Panc1 (cell line): ENCODE data around the gene ANKRD17. TPM values are rescaled to one million over a fixed set of nuclear protein-coding genes. Genes with fewer than 3 reads are reported as not detected.

Experiments used
- ATAC-seq: fragments of 200-7000 bp; cut with Tn5 transposase; 2 replicates; pipeline ENCODE4 v1.9.1; 2020; ENCODE audit warnings: mild to moderate bottlenecking, moderate library complexity
- BruUV-seq: library from RNA; stranded (reverse); fragments of 400-500 nt; replicated peaks from 2 replicates; lab custom pipeline; 2021; lab: Mats Ljungman, UMichigan
- CTCF ChIA-PET: fragments of 300-600 bp; sonication (Branson Sonifier 250); formaldehyde crosslinking; loops from one replicate; lab custom pipeline; 2022; ENCODE audit warnings: antibody characterized with exemption; lab: Charles Lee
- POLR2A ChIA-PET: fragments of 300-600 bp; sonication (Branson Sonifier 250); formaldehyde crosslinking; loops from one replicate; lab custom pipeline; 2022; ENCODE audit warnings: antibody characterized with exemption; lab: Charles Lee
- DNase-seq: peaks from one replicate; pipeline ENCODE4 v3.0.0-alpha.2; 2010; ENCODE audit warnings: low read depth, low spot score
- H3K27ac ChIP-seq: 2 replicates; pipeline ENCODE4 v1.5.1; 2011; ENCODE audit warnings: mild to moderate bottlenecking, low read length, inconsistent platforms
- H3K27me3 ChIP-seq: fragments of 200-500 bp; sonication (Bioruptor generic); 2 replicates; pipeline ENCODE4 v1.6.0; 2014; ENCODE audit warnings: low read length, inconsistent platforms; ENCODE audit not compliant: control insufficient read depth, insufficient read depth
- H3K36me3 ChIP-seq: fragments of 200-500 bp; sonication (Bioruptor generic); 2 replicates; pipeline ENCODE4 v1.5.1; 2014; ENCODE audit warnings: inconsistent platforms, mild to moderate bottlenecking, low read length, moderate library complexity; ENCODE audit not compliant: control insufficient read depth, insufficient read depth
- H3K4me1 ChIP-seq: 2 replicates; pipeline ENCODE4 v1.5.1; 2011; ENCODE audit warnings: inconsistent platforms, mild to moderate bottlenecking, low read length, moderate library complexity; ENCODE audit not compliant: control insufficient read depth, insufficient read depth
- H3K4me3 ChIP-seq, 2 experiments: 2 replicates each; pipeline ENCODE4 v1.5.1; 2011 to 2012; ENCODE audit warnings: low read depth in 2 of 2, low read length in 2 of 2, mild to moderate bottlenecking in 2 of 2, inconsistent platforms in 1 of 2, moderate library complexity in 1 of 2
- H3K9me3 ChIP-seq: fragments of 200-500 bp; sonication (Bioruptor generic); 2 replicates; pipeline ENCODE4 v1.5.1; 2014; ENCODE audit warnings: low read depth, mild to moderate bottlenecking, inconsistent platforms, low read length, moderate library complexity; ENCODE audit not compliant: control insufficient read depth, insufficient read depth
- POLR2AphosphoS5 ChIP-seq: IDR thresholded peaks from 2 replicates; pipeline ENCODE4 v1.6.1; 2012; ENCODE audit warnings: mild to moderate bottlenecking, low read depth, low read length, moderate library complexity
- SIN3A ChIP-seq: IDR thresholded peaks from 2 replicates; pipeline ENCODE4 v1.6.1; 2012; ENCODE audit warnings: low read depth, mild to moderate bottlenecking, low read length, moderate library complexity, borderline replicate concordance; ENCODE audit not compliant: insufficient read depth
- TCF7L2 ChIP-seq: IDR thresholded peaks from 2 replicates; pipeline ENCODE4 v1.6.1; 2011; ENCODE audit warnings: mild to moderate bottlenecking, low read depth, low read length, inconsistent platforms
- in situ Hi-C: cut with HindIII; loops from 2 replicates; pipeline ENCODE4 v1.10.0; 2016; ENCODE audit warnings: low sequenced_read_pairs, low pct_unique_long_range_greater_than_20kb
- intact Hi-C: fragments of 100-400 bp; cut with micrococcal nuclease; formaldehyde crosslinking; loops from one replicate; pipeline ENCODE4 v1.10.0; 2022; ENCODE audit not compliant: unreplicated experiment
- total RNA-seq: library from RNA; stranded (reverse); gene quantifications from one replicate; pipeline ENCODE4 v1.2.1, GENCODE V29; 2021; ENCODE audit not compliant: unreplicated experiment
- TF ChIP-seq, protein P1 (sequence below), 2 experiments: IDR thresholded peaks; 2 replicates each; pipeline ENCODE4 v1.6.1; 2011 to 2012; ENCODE audit warnings: low read depth in 2 of 2, control low read depth in 1 of 2, low read length in 1 of 2, mild to moderate bottlenecking in 1 of 2, moderate library complexity in 1 of 2; ENCODE audit not compliant: insufficient read depth in 1 of 2
- TF ChIP-seq, protein P2 (sequence below): fragments of 450-650 bp; IDR thresholded peaks from 2 replicates; pipeline ENCODE4 v1.5.1; 2017; ENCODE audit warnings: mild to moderate bottlenecking

ANKRD17 gene
- total RNA-seq, 1 experiment from 2014 or later: 38.5 TPM

GRCh38 chr4:73067971-73068394 is 190.6 kb downstream of the ANKRD17 start:
- POLR2A ChIA-PET: no interaction called here
- no peaks in the 10 kb centered on the region for H3K27me3 ChIP-seq
- intact Hi-C loops (no loop called here), in situ Hi-C loops (no loop called here)
- ATAC-seq (no peak), DNase-seq (no peak)
- CTCF ChIA-PET: no interaction called here
- no peaks in the 10 kb centered on the region; the same call in 1 of the 2 replicates for H3K36me3 ChIP-seq
- peak overlapping the region; percentile 70 to 77; a peak in 3 of 4 replicates for H3K4me3 ChIP-seq
- peaks cover 3% of the 10 kb centered on the region; the same call in 1 of the 2 replicates for H3K4me1 ChIP-seq
- H3K9me3 ChIP-seq: no peaks in the 10 kb centered on the region
- BruUV-seq: no TSS peak
- H3K27ac ChIP-seq: peak overlapping the region; percentile 93
- TF ChIP-seq, protein P1, sequence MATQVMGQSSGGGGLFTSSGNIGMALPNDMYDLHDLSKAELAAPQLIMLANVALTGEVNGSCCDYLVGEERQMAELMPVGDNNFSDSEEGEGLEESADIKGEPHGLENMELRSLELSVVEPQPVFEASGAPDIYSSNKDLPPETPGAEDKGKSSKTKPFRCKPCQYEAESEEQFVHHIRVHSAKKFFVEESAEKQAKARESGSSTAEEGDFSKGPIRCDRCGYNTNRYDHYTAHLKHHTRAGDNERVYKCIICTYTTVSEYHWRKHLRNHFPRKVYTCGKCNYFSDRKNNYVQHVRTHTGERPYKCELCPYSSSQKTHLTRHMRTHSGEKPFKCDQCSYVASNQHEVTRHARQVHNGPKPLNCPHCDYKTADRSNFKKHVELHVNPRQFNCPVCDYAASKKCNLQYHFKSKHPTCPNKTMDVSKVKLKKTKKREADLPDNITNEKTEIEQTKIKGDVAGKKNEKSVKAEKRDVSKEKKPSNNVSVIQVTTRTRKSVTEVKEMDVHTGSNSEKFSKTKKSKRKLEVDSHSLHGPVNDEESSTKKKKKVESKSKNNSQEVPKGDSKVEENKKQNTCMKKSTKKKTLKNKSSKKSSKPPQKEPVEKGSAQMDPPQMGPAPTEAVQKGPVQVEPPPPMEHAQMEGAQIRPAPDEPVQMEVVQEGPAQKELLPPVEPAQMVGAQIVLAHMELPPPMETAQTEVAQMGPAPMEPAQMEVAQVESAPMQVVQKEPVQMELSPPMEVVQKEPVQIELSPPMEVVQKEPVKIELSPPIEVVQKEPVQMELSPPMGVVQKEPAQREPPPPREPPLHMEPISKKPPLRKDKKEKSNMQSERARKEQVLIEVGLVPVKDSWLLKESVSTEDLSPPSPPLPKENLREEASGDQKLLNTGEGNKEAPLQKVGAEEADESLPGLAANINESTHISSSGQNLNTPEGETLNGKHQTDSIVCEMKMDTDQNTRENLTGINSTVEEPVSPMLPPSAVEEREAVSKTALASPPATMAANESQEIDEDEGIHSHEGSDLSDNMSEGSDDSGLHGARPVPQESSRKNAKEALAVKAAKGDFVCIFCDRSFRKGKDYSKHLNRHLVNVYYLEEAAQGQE (IDR thresholded peaks at IDR 0.05; ENCODE audit: insufficient read depth in 1 of 2, low read depth in 2 of 2, low read length in 1 of 2): no peak
- no peak for TF ChIP-seq TCF7L2
- no peak for TF ChIP-seq POLR2AphosphoS5
- TF ChIP-seq, protein P2, sequence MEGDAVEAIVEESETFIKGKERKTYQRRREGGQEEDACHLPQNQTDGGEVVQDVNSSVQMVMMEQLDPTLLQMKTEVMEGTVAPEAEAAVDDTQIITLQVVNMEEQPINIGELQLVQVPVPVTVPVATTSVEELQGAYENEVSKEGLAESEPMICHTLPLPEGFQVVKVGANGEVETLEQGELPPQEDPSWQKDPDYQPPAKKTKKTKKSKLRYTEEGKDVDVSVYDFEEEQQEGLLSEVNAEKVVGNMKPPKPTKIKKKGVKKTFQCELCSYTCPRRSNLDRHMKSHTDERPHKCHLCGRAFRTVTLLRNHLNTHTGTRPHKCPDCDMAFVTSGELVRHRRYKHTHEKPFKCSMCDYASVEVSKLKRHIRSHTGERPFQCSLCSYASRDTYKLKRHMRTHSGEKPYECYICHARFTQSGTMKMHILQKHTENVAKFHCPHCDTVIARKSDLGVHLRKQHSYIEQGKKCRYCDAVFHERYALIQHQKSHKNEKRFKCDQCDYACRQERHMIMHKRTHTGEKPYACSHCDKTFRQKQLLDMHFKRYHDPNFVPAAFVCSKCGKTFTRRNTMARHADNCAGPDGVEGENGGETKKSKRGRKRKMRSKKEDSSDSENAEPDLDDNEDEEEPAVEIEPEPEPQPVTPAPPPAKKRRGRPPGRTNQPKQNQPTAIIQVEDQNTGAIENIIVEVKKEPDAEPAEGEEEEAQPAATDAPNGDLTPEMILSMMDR: no peak
- no peak for TF ChIP-seq SIN3A

DNA sequence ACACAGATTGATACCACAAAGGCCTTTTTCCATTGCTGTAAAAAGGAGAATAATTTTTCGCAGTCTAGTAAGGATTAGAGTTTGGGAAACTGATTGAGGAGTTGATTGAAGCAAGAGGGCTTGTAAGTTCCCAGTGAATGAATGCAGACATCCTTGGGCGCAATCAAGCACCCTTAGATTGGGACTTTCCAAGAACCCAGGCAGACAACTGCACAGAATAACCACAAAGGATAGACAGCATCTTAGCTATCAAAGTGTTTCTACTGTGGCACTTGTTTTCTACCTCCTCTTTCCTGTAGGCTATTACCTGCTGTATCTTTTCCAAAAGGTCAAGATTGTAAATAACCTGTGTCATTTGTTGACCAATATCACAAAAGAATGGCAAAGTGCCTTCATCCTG is 191.7 kb downstream of the ANKRD17 start:
- POLR2A ChIA-PET: no interaction called here
- Histone ChIP-seq H3K36me3 (no peaks in the 10 kb centered on the region; the same call in 1 of the 2 replicates), H3K27me3 (no peaks in the 10 kb centered on the region), H3K4me1 (peaks cover 3% of the 10 kb centered on the region; the same call in 1 of the 2 replicates), H3K9me3 (no peaks in the 10 kb centered on the region), H3K27ac (no peak overlapping the region), H3K4me3 (no peak overlapping the region)
- DNase-seq (no peak), ATAC-seq (no peak)
- in situ Hi-C loops (no loop called here), intact Hi-C loops (no loop called here)
- CTCF ChIA-PET: no interaction called here
- BruUV-seq: no TSS peak
- TF ChIP-seq TCF7L2: no peak
- TF ChIP-seq, protein P2: no peak
- no peak for TF ChIP-seq POLR2AphosphoS5
- no peak for TF ChIP-seq SIN3A
